Activated CD8-positive, alpha-beta memory T cell treated with anti-CD3 and anti-CD28 coated beads, Interleukin-2, amount 50 U/mL, for 4 hours (primary cell): ENCODE results near the gene MIGA2.
"Not testable (repeated sequence)": the region's sequence is repeated elsewhere in the genome, so short reads cannot be mapped to it uniquely, and the experiment has no call there.

Experiments used
- DNase-seq: peaks from one replicate; pipeline ENCODE4 v3.0.0-alpha.2; 2020

MIGA2 gene

GRCh38 chr9:129102791-129103594 lies 66.6 kb downstream of the MIGA2 start:
- no peak for DNase-seq

- no peak for DNase-seq
Measured at GRCh38 chr9:129103595-129103965, 67.2 kb downstream of the MIGA2 start.

GRCh38 chr9:129104051-129104450 lies 67.6 kb downstream of the MIGA2 start:
- DNase-seq = no peak

- DNase-seq = no peak
Measured at GRCh38 chr9:129105857-129106694, 69.7 kb downstream of the MIGA2 start.

GRCh38 chr9:129107651-129108050 lies 71.2 kb downstream of the MIGA2 start:
- no peak for DNase-seq

GRCh38 chr9:129108083-129108804 lies 71.8 kb downstream of the MIGA2 start:
- DNase-seq = no peak

GRCh38 chr9:129108805-129109536 lies 72.5 kb downstream of the MIGA2 start:
- no peak for DNase-seq

GRCh38 chr9:129109537-129109903 lies 73.1 kb downstream of the MIGA2 start:
- DNase-seq = no peak

- no peak for DNase-seq
Measured at GRCh38 chr9:129109952-129110739, 73.7 kb downstream of the MIGA2 start.

GRCh38 chr9:129110740-129111527 lies 74.5 kb downstream of the MIGA2 start, which contains the start of the genes CRAT and PTPA:
Gene CRAT (minus strand): TSS chr9:129110793. CDS start chr9:129110509, 284 bp downstream.
Gene PTPA (plus strand): TSS chr9:129111415. CDS start chr9:129111601, 186 bp downstream.
- peak; percentile 96 for DNase-seq

- DNase-seq = peak; percentile 33
Measured at GRCh38 chr9:129111528-129112151, 75.2 kb downstream of the MIGA2 start.

GRCh38 chr9:129112526-129112925 lies 76.1 kb downstream of the MIGA2 start:
- not testable (repeated sequence) for DNase-seq

- no peak for DNase-seq
Measured at GRCh38 chr9:129113645-129114304, 77.3 kb downstream of the MIGA2 start.

- no peak for DNase-seq
Measured at GRCh38 chr9:129118799-129119198, 82.4 kb downstream of the MIGA2 start.

GRCh38 chr9:129121483-129121882 lies 85.1 kb downstream of the MIGA2 start:
- no peak for DNase-seq
